Brain microvascular endothelial cell (primary cell): ENCODE data around the gene MIGA2.

ENCODE experiments used
- DNase-seq: peaks from one replicate; pipeline ENCODE4 v3.0.0-alpha.2; 2020
- H3K27ac ChIP-seq: fragments of 250-450 bp; sonication (Bioruptor Pico); 2 replicates; pipeline ENCODE4 v1.5.1; 2020; ENCODE audit warnings: mild to moderate bottlenecking, moderate library complexity
- H3K27me3 ChIP-seq: fragments of 250-450 bp; sonication (Bioruptor Pico); replicated peaks from 2 replicates; pipeline ENCODE4 v1.5.1; 2020; ENCODE audit warnings: mild to moderate bottlenecking
- H3K36me3 ChIP-seq: fragments of 250-450 bp; sonication (Bioruptor Pico); replicated peaks from 2 replicates; pipeline ENCODE4 v1.5.1; 2020; ENCODE audit warnings: mild to moderate bottlenecking
- H3K4me3 ChIP-seq: 2 replicates; pipeline ENCODE4 v1.5.1; 2011; ENCODE audit warnings: low read depth, mild to moderate bottlenecking, control low read depth, low read length, moderate library complexity
- in situ Hi-C: cut with HindIII; loops from 2 replicates; pipeline ENCODE4 v1.10.0; 2017; ENCODE audit warnings: low sequenced_read_pairs, low pct_ligation_motif_present
- TF ChIP-seq, protein P1 (sequence below): IDR thresholded peaks from 2 replicates; pipeline ENCODE4 v1.5.1; 2011; ENCODE audit warnings: low read depth, mild to moderate bottlenecking, moderate library complexity, low read length, control low read depth, inconsistent platforms; ENCODE audit errors: missing control alignments

Gene MIGA2

DNA sequence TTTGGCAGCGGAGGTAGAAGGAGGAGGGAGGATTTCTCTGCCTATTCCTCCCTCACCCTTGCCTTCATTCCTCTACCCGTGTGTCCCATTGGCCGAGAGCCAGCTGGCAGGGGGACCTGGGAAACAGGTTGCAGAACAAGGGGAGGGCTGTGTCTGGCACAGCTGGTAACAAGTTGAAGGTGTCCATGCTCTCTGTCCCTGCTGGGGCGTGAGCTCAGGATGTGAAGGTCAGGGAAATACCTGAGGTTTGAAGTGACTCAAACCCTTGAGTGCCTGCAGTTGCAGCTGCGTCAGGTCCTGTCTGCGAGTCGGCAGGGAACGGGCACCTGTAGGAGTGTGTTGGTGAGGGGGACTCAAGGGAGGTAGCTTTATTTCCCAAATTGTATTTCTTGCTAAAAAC, 16.2 kb downstream of the MIGA2 start:
- H3K36me3 ChIP-seq = peaks cover 25% of the 10 kb centered on the region
- in situ Hi-C loops = no loop called here
- no peaks in the 10 kb centered on the region for H3K27me3 ChIP-seq
- H3K27ac ChIP-seq = no peak overlapping the region
- no peak overlapping the region for H3K4me3 ChIP-seq
- TF ChIP-seq, protein P1, sequence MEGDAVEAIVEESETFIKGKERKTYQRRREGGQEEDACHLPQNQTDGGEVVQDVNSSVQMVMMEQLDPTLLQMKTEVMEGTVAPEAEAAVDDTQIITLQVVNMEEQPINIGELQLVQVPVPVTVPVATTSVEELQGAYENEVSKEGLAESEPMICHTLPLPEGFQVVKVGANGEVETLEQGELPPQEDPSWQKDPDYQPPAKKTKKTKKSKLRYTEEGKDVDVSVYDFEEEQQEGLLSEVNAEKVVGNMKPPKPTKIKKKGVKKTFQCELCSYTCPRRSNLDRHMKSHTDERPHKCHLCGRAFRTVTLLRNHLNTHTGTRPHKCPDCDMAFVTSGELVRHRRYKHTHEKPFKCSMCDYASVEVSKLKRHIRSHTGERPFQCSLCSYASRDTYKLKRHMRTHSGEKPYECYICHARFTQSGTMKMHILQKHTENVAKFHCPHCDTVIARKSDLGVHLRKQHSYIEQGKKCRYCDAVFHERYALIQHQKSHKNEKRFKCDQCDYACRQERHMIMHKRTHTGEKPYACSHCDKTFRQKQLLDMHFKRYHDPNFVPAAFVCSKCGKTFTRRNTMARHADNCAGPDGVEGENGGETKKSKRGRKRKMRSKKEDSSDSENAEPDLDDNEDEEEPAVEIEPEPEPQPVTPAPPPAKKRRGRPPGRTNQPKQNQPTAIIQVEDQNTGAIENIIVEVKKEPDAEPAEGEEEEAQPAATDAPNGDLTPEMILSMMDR = no peak
- DNase-seq = no peak

DNA sequence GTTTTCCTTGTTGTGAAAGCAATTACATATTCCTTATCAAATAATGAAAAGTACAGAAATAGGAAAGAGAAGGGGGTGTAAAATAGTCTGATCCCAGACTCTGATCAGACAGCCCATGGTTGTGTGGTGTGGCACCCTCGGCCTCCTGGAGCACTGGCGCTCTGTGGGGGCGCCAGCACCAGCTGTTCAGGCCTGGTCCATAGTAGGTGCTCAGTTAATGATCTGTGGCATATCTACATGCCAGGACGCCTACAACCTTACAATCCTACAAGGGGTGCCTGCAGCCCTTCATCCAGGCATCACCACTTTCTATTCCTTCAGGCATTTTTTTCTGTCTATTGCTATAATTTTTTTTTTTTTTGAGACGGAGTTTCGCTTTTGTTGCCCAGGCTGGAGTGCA, 16.6 kb downstream of the MIGA2 start:
- in situ Hi-C loops = no loop called here
- Histone ChIP-seq H3K27me3 (no peaks in the 10 kb centered on the region), H3K36me3 (peaks cover 24% of the 10 kb centered on the region), H3K4me3 (no peak overlapping the region), H3K27ac (no peak overlapping the region)
- no peak for DNase-seq
- TF ChIP-seq, protein P1 = no peak

DNA sequence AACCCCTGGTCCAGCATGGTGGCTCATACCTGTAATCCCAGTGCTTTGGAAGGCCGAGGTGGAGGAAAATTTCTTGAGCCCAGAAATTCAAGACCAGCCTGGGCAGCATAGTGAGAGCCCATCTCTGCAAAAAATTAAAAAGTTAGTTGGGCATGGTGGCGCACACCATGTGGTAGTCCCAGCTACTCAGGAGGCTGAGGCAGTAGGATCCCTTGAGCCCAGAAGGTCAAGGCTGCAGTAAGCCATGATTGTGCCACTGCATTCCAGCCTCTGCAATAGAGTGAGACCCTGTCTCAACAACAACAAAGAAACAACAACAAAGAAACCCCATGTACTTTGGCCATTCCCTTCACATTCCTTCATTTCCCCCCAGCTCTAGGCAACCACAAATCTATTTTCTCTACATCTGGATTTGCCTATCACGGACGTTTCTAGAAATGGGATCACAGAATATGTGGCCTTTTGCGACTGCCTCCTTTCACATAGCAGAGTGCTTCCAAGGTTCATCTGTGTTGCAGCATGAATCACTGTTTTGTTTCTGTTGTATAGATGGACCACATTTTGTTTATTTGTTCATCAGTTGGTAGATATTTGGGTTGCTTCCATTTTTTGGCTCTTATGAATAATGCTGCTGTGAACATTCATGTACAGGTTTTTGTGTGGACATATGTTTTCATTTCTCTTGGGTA, 17.9 kb downstream of the MIGA2 start:
- no peak for DNase-seq
- in situ Hi-C loops = no loop called here
- H3K27me3 ChIP-seq = no peaks in the 10 kb centered on the region
- peaks cover 16% of the 10 kb centered on the region for H3K36me3 ChIP-seq
- H3K4me3 ChIP-seq = no peak overlapping the region
- TF ChIP-seq, protein P1 = no peak
- H3K27ac ChIP-seq = no peak overlapping the region

DNA sequence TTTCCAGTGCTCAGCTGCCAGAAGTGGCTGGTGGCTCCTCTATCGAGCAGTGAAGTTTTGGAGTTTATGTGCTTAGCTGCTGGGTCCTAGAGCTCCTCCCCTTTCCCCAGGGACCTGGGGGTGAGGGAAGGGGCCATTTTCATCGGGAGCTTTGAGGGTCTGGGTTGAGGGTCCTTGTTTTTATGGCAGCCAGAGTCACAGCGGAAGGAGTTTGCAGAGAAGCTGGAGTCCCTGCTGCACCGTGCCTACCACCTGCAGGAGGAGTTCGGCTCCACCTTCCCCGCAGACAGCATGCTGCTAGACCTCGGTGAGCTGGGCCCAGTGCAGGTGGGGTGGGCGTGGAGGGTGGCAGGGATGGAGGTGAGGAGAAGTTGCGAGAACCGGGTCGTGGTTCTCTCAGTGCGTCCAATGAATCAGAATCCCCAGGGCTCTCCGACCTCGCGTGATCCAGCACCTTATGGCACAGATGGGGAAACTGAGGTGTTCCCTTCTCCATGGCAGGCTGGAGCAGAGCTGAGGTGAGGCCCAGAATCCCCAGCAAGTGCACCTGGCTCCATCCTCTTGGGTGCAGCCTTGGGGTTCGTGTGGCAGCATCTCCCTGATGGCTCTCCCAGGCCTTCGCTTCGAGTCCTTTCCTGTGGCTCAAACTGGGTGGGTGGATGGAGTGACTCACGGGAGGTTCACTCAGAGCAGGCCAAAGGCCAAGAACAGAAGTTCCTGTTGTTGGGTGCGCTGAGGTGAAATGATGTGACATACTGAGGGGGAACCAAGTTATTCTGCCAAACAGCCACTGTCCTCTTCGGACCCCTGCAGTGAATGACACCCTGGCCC, 22.8 kb downstream of the MIGA2 start:
- TF ChIP-seq, protein P1 = no peak
- in situ Hi-C loops = no loop called here
- H3K27me3 ChIP-seq = no peaks in the 10 kb centered on the region
- peaks cover 10% of the 10 kb centered on the region for H3K36me3 ChIP-seq
- peak; percentile 25 for DNase-seq
- no peak overlapping the region for H3K27ac ChIP-seq
- H3K4me3 ChIP-seq = no peak overlapping the region

DNA sequence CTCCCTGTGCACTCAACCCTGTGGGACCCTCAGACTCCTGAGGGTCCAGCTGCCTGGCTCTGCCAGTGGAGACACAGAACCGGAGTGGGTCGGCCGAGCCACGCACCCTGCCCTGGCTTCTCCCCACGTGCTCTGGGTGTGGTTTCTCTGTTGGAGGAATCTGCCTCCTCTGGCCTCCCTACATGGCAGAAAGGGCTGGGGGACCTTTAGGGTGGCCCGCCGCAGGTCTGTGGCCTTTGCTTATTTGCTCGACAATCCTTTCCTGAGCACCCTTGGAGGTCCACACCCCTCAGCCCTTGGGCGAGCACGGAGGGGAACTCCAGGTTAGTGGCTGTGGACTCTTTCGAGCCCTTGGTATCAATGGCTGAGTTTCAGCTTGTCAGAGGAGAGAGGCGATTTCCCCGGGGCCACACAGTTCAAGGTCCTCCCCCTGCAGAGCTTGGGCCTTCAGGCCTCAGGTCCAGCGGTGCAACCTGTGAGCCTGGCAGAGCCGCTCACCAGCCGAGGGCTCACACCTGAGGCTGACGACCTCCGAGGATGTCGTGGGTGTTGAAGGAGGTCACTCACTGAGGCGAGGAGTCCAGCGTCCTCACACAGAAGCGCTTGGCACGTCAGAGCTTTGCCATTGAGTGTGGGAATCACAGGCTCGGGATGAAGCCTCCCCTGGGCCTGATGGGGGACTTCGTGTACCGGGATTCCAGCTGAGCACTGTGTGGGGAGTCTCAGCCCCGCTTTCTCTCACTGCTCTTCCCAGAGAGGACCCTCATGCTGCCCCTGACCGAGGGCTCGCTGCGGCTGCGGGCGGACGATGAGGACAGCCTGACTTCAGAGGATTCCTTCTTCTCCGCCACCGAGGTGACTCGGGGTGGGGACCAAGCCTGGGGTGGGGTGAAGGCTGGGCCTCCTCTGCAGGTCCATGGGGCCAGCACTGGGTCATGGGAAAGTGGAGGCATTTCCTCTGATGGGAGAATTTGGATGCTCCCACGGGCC, 23.7 kb downstream of the MIGA2 start:
- Histone ChIP-seq H3K27me3 (no peaks in the 10 kb centered on the region), H3K36me3 (peaks cover 11% of the 10 kb centered on the region), H3K4me3 (no peak overlapping the region), H3K27ac (no peak overlapping the region)
- in situ Hi-C loops = no loop called here
- DNase-seq = no peak
- TF ChIP-seq, protein P1 = no peak
